ENCODE measurements around the gene PDGFB. TPM values are rescaled to one million over a fixed set of nuclear protein-coding genes. Genes with fewer than 3 reads are reported as not detected.

The PDGFB gene
- total RNA-seq, 1 experiment from 2014 or later = 9.2 TPM

- Mint-ChIP-seq H3K9me3 (peaks cover 12% of the 10 kb centered on the region), H3K4me3 (no peak overlapping the region), H3K27ac (no peak overlapping the region), H3K36me3 (peaks cover 6% of the 10 kb centered on the region), H3K27me3 (ENCODE audit: low read depth) (no peaks in the 10 kb centered on the region), H3K4me1 (peaks cover 11% of the 10 kb centered on the region)
- ATAC-seq (no peak), DNase-seq (ENCODE audit: low spot score) (no peak)
- ChIA-PET CTCF (interaction anchor here (0.8 kb wide), 1 partner anchor 499 kb away, joined by 3 read pairs; no protein-coding TSS in a partner anchor), POLR2A (interaction anchor here (0.6 kb wide), 1 partner anchor 37 kb away, joined by 6 read pairs; no protein-coding TSS in a partner anchor)
- TF ChIP-seq JAZF1 (CRISPR knock-in tag; IDR thresholded peaks at IDR 0.05) = no peak
- TF ChIP-seq JUN (CRISPR knock-in tag; IDR thresholded peaks at IDR 0.05) = no peak
- no peak for TF ChIP-seq FOXJ3 (CRISPR knock-in tag; IDR thresholded peaks at IDR 0.05; ENCODE audit: borderline replicate concordance)
- no peak for TF ChIP-seq SMAD4 (CRISPR knock-in tag; IDR thresholded peaks at IDR 0.05)
These were observed 23.2 kb upstream of the PDGFB start for GRCh38 chr22:39267974-39268373.

GRCh38 chr22:39266398-39267030, 21.7 kb upstream of the PDGFB start:
- Mint-ChIP-seq H3K27me3 (ENCODE audit: low read depth) (no peaks in the 10 kb centered on the region), H3K36me3 (peaks cover 6% of the 10 kb centered on the region), H3K4me3 (no peak overlapping the region), H3K9me3 (peaks cover 16% of the 10 kb centered on the region), H3K27ac (peak overlapping the region; percentile 82), H3K4me1 (peaks cover 16% of the 10 kb centered on the region)
- ChIA-PET POLR2A (no interaction called here), CTCF (no interaction called here)
- TF ChIP-seq ZBTB21 (CRISPR knock-in tag; IDR thresholded peaks at IDR 0.05; ENCODE audit: borderline replicate concordance) (no peak), ZNF219 (CRISPR knock-in tag; IDR thresholded peaks at IDR 0.05; ENCODE audit: borderline replicate concordance) (no peak), KAT7 (CRISPR knock-in tag; IDR thresholded peaks at IDR 0.05; ENCODE audit: borderline replicate concordance) (no peak), USF1 (CRISPR knock-in tag; IDR thresholded peaks at IDR 0.05) (no peak), PRRX2 (CRISPR knock-in tag; IDR thresholded peaks at IDR 0.05) (no peak), SOX15 (CRISPR knock-in tag; IDR thresholded peaks at IDR 0.05) (no peak)
- ATAC-seq (no peak), DNase-seq (ENCODE audit: low spot score) (no peak)

GRCh38 chr22:39265143-39265886, 20.5 kb upstream of the PDGFB start:
- DNase-seq (ENCODE audit: low spot score) = no peak
- peaks cover 16% of the 10 kb centered on the region for H3K4me1 Mint-ChIP-seq
- peaks cover 15% of the 10 kb centered on the region for H3K9me3 Mint-ChIP-seq
- H3K27ac Mint-ChIP-seq = no peak overlapping the region
- no peaks in the 10 kb centered on the region for H3K27me3 Mint-ChIP-seq (ENCODE audit: low read depth)
- TF ChIP-seq HMGXB4 (CRISPR knock-in tag; IDR thresholded peaks at IDR 0.05) = no peak
- no peak for TF ChIP-seq E2F4 (CRISPR knock-in tag; IDR thresholded peaks at IDR 0.05; ENCODE audit: borderline replicate concordance, low read depth)
- no peak for TF ChIP-seq ESRRA (CRISPR knock-in tag; IDR thresholded peaks at IDR 0.05; ENCODE audit: borderline replicate concordance)
- TF ChIP-seq IRF1 (CRISPR knock-in tag; IDR thresholded peaks at IDR 0.05) = no peak
- no peaks in the 10 kb centered on the region for H3K36me3 Mint-ChIP-seq
- H3K4me3 Mint-ChIP-seq = no peak overlapping the region
- ChIA-PET CTCF (interaction anchor here (1.5 kb wide), 1 partner anchor 94 kb away, joined by 3 read pairs; no protein-coding TSS in a partner anchor), POLR2A (no interaction called here)
- no peak for ATAC-seq

Measured in WTC11 (cell line).